HG03565 (cell line): Measurements from ENCODE around the gene WDR38.

ENCODE experiments used
- ATAC-seq: cut with Tn5 transposase; IDR thresholded peaks from one replicate; pipeline ENCODE4 v1.9.1; 2021; ENCODE audit warnings: mild to moderate bottlenecking, moderate library complexity; ENCODE audit not compliant: unreplicated experiment

The WDR38 gene

GRCh38 chr9:124857533-124858162, 4.4 kb downstream of the WDR38 start:
- ATAC-seq = no peak

- ATAC-seq = no peak
These were observed 5.2 kb downstream of the WDR38 start for GRCh38 chr9:124858330-124859046.

- no peak for ATAC-seq
These were observed 6.7 kb downstream of the WDR38 start for GRCh38 chr9:124859803-124860581.

DNA sequence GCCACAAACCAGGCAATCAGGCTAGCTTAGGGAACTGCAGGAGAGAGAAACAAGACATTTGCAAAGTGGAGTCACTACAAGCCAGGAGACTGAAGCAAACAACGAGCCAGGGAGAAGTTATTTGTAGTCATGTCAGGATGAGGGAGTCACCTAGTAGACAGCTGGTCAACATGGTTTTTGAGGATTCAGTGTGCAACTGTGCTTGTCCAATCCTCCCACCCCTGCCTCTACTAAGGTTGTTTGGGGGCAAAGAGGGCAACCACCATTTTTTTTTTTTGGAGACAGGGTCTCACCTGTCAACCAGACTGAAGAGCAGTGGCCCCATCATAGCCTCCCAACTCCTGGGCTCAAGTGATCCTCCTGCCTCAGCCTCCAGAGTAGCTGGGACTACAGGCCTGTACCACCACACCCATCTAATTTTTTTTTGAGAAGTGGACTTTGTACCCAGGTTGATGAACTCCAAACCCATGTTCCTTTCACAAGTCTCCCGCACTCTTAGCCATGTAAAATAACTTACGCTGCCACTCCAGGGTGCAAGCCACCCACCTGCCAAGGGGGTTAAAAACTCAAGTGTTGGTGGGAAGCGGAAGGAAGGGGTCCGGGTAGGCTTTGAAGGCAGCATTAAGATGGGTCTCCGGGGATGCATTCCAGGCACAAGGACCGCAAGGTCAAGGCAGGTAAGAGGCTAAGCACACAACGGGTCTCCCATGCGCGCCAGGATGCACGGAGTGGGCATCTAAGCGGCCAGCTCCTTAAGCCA, 7.5 kb downstream of the WDR38 start:
- no peak for ATAC-seq

- ATAC-seq = peak; percentile 86
These were observed 8.3 kb downstream of the WDR38 start, which contains the start of the genes ARPC5L and RPL35 for GRCh38 chr9:124861342-124862229. TSS of gene ARPC5L (plus strand) at chr9:124862130. CDS start at chr9:124869291, 7,161 bp downstream. TSS of gene RPL35 (minus strand) at chr9:124861957. CDS start at chr9:124861912, 45 bp downstream.

DNA sequence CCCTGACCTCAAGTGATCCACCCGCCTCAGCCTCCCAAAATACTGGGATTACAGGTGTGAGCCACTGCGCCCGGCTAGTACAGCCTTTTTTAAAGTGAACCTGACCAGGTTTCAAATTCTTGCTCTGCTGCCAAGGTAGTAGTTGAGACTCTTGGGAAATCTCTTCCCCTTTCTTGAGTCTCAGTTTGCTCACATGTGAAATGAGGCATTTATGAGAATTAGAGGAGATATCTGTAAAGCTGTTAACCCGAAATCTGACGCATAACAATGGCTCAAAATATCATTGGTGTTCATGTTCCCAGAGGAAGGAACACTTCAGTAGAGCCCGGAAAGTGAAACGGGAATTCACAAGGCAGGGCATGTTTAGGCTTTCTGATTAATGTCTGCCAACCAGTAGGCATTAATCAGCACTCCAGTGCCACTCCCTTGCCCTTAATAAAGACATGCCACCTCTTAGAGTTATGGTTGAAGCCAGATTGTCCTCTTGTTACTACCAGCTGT, 10.2 kb downstream of the WDR38 start:
- no peak for ATAC-seq

- ATAC-seq = peak; percentile 55
These were observed 15.5 kb downstream of the WDR38 start for GRCh38 chr9:124868511-124869465.

- no peak for ATAC-seq
These were observed 16.3 kb downstream of the WDR38 start for GRCh38 chr9:124869466-124869985.

- peak; percentile 35 for ATAC-seq
These were observed 16.8 kb downstream of the WDR38 start for GRCh38 chr9:124869986-124870560.

GRCh38 chr9:124870723-124871122, 17.5 kb downstream of the WDR38 start:
- no peak for ATAC-seq

- ATAC-seq = no peak
These were observed 17.9 kb downstream of the WDR38 start for GRCh38 chr9:124871156-124871561.

- ATAC-seq = no peak
These were observed 20.4 kb downstream of the WDR38 start for GRCh38 chr9:124873664-124874063.

DNA sequence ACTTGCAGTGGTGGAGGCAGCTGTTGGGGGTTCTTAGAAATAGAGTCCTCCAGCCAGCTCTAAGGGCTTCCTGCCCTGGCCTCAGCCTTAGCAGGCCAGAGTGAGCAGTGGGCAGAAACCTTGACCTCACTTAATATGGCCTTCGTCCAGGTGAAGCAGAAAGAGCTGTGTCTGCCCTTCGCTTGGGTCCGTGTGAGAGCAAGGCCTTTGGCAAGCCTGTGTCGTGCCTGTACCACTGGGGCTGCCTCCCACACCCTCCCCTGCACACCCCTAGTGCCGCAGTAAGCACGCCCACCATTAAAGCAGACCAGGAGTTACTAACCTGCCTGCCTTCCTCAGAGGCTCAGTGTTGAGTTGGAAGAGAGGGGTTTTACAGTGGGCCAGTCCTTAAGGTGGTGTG, 22.2 kb downstream of the WDR38 start:
- ATAC-seq = no peak

DNA sequence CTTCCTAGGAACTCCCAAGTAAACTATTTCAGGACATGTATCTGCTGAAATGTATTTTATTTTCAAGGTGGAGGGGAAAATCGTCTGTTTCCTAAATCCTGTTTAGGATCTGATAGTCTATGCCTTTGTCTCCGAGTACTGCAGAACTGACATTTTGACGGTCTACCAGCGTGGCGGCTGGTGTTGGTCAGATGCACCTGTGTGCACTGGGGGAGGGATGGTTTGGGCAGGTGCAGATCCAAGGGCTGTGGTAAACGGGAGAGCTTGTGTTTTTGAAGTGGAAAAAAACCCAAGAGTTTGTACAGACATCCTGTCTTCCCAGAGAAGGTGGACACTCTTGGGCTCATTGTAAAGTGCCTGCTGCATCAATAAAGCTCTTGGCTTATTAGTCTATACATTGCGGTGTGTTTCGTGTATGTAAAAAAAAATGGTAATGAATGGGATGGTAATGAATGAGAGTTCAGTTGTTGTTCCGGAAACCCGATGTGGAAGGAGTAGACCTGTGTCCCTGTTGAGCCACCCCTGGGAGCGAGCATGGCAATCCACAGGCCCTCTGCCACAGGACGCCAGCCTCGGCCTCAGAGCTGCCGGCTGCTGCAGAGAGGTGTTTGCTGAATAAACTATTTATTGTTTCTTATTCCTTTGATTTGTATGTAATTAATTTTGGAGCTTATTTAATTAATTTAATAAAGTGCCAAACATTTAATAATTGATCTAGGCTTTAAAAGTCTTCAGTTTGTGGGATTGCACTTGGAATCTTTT, 23.9 kb downstream of the WDR38 start:
- ATAC-seq = no peak

- ATAC-seq = no peak
These were observed 24.8 kb downstream of the WDR38 start for GRCh38 chr9:124878021-124878420.

DNA sequence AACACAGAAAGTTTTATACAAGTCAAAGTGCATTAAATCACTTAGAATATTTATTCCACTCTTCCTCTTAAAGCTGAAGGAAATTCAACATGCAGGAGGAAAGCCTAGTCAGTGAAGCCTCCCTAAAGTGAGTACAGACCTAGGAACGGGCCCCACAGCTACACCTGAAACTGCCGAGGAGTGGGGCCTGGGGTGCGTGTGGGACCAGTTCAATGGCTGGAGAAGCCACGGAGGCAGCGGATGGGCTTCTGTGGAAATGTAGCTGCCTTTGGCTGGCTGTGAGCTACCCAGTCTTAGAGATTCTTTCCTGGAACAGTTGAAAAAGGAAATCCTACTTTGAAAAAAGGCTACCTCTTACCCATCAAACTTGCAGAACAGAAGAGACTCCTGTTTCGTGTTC, 25.3 kb downstream of the WDR38 start:
- no peak for ATAC-seq

DNA sequence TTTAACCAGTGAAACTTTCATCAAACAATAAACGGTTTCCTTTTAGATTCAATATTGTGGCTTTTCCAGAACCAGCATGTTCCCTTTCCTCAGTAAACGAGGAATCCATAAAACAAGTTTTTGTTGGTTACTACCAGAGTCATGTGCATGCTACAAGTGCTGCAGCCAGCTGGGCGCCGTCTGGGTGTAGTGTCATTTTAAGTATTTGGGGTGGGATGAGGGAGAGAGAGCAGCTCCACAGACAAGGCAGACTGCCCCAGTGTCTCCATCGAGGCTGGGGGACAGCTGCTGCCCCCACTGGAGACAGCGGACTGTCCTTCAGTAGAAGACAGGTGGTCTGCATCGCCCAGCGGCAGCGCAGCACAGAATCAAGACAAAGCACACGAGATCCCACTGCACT, 26.0 kb downstream of the WDR38 start:
- ATAC-seq = no peak
